Fibroblast of skin of back (primary cell): ENCODE results near the gene RNF125.
"Not testable (repeated sequence)": the region's sequence is repeated elsewhere in the genome, so short reads cannot be mapped to it uniquely, and the experiment has no call there.

Experiments used
- DNase-seq: peaks from one replicate; pipeline ENCODE4 v3.0.0-alpha.2; 2013

RNF125 gene

DNA sequence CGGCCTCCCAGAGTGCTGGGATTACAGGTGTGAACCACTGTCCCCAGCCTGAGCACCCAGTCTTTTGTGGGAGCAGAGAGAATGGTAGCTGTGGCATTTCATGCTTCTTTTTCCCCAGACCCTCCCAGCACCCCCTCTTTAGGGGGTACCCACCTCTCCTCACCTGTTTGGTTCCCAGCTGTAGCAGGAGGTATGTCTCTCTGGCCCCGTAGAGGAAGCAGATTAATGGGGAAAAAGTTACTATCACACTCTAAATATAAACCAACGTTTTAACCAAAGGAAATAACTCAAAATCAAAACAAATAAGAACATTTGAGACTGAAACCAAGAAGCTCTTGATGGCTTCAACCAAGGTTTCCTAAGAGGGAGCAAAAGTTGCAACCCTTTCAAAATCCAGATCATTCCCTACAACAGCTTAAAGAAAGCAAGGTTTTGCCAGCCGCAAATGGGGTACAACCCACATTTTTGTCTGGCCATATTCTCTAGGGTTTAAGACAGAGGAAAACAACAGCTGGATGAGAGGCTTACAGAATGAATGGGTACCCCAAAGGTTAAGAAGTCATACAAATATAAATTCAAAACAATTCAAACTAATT, 8.0 kb downstream of the RNF125 start:
- no peak for DNase-seq

DNA sequence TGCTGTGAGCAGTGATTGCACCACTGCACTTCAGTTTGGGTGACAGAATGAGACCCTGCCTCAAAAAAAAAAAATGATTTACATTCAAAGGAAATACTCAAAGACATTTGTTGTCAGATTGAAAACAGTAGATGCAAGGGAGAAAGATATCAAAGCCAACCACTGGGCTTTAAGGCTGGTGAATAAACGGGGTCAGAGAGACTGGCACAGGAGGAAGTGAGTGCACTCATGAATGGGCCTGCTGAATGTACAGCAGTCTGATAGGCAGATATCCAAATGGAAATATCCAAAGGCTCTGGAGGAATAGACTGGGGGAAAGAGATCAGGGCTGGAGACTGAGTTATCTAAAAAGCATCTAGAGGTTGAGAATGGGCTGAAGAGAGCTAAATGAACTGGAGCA, 10.9 kb downstream of the RNF125 start:
- no peak for DNase-seq

DNA sequence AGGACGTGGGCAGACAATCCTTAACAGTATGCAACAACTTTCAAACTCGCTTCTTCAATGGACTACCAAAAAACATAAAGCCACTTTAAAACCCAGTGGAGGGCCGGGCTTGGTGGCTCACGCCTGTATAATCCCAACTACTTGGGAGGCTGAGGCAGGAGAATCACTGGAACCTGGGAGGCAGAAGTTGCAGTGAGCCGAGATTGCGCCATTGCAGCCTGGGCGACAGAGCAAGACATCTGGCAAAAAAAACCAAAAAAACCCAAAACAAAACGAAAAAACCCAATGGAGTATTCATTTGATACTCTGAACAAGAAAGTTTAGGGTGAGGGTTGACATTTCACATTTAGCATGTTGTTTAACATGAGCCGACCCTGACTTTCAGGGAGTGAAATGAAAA, 14.0 kb downstream of the RNF125 start:
- DNase-seq, result no peak

DNA sequence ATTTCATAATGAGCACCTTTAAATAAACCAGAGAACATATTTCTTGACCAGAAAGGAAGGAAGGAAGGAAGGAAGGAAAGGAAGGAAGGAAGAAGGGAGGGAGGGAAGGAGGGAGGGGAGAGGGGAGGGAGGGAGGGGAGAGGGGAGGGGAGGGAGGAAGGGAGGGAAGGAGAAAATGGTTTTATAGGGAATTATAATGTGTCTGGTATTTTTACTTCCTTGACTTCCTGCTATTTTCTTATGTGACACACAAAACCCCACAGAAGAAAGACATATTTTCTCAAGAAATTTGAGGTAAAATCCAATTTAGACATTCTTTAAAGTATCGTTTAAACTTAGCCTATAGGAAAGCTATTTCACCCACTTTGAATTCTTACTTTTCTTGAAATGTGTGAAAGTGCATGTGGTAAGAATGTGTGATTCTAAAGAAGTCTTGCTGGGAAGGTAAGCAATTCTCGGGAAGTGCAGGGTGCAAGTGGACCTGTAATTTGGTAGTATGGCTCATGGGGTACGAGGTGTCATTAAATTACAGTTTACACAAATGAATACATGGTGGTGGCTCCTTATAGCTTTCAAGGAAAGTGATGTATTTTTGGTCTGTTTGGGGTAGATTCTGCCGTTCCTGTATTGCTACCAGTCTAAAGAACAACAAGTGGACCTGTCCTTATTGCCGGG, 18.0 kb downstream of the RNF125 start:
- DNase-seq, result no peak

DNA sequence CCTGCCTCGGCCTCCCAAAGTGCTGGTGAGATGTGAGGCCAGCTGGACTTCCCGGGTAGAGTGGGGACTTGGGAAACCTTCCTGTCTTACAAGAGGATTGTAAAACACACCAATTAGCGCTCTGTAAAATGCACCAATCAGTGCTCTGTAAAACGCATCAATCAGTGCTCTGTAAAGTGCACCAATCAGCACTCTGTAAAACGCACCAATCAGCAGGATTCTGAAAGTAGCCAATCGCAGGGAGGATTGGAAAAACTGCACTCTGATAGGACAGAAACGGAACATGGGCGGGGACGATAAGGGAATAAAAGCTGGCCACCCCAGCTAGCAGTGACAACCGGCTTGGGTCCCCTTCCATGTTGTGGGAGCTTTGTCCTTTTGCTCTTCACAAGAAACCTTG, 19.0 kb downstream of the RNF125 start:
- DNase-seq, result no peak

DNA sequence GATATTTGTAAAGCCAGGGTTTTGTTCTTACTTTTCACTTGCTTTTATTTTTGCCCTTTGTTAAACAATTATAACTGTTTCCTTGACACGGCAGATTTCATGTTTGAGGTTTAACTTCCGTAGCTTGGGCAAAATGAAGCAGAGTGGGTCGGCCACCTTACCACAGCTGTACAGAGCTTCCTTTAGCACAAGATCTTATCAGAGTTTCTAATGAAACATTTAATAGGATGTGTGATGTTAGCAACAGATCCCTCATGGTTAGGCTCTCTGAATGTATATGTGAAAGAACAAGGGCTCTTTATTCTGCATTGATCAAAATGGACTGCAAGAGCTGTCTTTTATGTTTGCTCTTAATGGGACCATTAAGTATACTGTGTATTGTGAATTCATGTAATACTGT, 22.3 kb downstream of the RNF125 start:
- no peak for DNase-seq

DNA sequence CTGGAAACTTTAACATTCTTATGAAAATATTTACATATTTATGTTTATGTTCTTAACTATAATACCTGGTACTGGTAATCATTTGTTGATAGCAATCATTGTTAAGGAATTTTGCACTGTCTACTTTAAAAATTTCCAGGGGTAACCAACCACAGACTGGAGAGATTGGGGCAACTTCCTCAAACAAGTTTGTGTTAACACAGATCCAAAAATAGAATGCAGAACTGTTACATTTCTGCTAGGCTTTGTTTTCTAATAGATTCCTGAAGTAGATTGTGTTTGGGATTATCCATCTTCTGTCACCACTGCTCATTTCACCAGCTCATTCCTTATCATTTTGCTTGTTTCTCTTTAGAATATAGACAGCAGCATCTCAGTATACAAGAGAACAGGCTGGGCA, 23.7 kb downstream of the RNF125 start:
- no peak for DNase-seq

DNA sequence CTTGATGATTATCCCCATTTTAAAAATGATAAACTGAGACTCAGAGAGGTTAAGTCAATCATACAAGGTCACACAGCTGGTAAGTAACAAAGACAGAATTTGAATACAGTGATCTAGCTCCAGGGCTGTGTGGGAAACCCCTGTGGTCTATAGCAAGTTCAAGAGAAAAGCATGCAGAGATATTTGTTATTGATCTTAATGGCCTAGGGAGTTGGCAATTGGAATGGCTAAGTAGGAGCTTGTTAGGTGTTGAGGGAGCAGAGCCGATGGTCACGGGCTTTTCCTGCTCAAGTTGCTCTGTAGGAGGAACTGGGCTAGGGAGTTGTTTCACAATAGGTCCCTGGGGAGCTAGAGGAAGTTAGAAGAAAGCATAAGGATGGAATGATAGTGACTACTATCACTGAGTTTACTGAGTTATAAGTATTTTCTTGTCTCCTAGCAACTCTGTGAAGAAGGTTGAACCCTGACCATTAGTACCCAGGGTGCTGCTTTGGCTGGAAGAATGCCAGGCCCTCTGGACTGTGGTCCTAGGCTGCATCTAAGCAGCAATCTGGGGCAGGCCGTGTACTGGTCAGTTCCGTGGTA, 30.0 kb downstream of the RNF125 start:
- DNase-seq, result peak; percentile 46

DNA sequence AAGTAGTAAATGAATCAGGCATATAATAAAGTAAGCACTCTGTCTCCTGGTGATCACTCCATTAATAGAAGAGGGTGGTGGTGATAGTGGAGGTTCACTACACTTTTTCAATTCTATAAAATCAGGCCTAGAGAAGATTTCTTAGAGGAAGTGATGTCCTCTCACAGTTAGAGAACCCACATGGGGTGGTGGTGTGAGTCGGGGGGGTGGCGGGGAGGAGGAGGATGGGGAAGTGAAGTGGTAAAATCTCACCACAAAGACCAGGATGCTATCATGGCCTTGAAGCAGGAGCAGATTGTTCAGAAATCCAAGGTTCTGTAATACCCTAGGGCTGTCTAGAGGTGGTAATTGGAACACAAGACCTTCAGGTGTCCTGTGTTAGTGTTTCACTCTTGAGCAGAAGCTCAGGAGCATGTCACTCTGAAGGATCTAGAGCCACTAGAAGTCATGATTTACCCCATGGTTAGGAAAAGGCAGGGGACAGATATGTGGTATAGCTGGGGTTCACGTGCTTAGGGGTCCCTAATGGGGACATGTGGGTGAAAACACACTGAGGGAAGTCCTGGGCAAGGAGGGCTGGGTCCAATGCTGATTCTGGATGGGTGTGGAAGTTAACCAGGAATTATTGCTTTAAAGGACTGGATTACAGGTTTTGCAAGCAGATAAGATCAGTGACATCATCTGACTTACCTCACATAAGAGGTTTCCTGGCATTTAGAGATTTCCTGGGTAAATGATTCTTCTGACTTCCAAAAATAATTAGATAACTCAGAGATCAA, 31.0 kb downstream of the RNF125 start:
- DNase-seq, result no peak

DNA sequence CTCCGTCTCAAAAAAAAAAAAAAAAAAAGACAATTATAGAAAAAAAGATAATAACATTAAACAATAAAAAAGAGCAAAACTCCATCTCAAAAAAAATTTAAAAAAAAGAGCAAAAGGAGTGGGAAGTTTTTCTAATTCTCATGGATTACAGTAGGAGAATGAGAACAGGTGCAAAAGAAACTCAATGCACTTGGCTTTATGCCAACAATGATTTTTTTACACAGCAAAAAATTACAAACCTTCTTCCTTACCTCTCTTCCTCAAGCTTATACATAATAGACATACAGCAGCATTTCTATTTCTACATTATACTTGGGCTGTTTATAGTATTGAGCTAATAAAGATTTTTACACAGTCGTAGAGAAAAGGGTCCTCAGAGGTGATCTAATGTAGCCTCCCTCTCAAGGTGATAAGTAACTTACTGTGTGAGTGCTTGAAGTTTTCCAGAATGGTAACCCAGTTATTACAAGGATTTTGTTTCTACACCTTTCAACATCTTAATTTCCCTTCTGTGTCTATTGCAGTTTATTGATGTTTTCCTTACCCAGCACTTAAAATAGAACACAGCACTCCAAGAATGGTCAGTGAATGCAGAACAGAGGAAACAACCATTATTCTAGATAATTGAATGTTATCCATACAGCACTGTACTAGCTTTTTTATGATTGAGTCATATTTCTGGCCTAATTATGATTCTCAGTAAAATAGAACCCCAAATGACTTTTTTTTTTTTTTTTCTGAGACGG, 38.2 kb downstream of the RNF125 start:
- DNase-seq, result no peak

DNA sequence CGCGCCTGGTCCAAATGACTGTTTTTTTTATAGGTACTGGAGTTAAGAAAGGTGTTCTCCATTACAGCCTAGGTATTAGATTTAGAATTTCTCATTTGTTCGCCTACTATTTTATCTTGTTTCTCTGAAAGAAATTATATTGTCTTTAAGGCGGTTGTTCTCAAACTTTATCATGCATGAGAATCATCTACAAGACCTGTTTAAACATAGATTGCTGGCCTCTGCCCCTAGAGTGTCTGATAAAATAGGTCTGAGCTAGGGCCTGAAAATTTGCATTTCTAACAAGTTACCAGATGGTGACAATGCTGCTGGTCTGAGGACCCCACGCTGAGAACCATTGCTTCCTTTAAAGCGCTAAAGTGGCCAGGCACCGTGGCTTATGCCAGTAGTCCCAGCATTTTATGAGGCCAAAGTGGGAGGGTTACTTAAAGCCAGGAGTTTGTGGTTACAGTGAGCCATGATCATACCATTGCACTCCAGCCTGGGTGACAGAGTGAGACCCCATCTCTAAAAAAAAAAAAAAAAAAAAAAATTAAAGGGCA, 39.1 kb downstream of the RNF125 start:
- DNase-seq, result no peak

DNA sequence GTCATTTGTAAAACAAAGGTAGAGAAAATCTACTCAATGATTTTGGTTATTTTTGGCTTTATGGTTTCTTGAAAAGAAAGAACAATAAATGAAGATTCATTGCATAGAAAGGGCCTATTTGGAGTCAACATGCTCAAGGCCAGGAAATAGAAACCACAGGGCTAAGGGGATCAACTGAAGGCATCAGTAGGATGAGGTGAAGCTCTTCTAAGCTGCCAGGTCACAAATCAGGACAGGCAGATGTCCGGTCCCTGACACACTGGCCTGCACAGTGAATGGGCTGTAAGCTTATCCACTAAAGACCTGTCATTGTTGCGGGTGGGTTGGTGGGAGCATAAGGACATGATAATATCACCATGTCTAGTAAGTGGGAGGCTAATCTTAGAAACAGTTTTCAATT, 41.4 kb downstream of the RNF125 start:
- no peak for DNase-seq

DNA sequence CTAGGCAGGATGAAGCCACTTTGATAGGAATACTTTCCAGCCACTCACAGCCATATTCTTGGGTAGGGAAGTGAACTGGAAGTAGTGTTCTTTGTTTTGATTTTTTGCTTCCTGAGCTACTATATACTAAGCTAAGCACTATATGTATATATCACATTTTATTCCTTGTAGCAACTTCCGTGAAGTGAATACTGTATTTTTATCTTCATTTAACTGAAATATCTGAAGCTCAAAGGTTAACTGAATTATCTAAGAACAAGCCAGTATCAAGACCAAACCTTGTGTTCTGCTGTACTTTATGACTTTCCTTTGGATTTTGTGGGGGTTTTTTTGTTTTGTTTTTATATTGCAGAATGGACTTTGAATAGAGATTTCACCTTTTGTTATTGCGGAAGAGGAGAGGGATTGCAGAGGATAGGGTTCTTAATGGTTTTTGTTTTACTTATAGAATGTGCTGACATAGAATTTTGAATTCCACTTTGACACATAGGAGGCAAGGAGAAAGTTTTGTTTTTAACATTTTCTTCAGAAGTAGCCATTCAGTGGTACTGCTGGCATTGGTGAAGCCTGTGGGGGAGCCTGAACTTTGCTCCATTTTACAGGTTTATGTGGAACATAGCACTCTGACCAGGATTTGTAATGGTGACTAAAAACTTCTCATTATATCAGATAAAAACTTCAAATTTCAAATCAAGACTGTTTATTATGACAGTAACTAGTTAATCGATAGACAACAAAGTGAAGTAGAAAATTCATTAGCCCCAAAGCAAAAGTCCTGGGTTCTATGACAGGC, 48.9 kb downstream of the RNF125 start:
- DNase-seq, result no peak

DNA sequence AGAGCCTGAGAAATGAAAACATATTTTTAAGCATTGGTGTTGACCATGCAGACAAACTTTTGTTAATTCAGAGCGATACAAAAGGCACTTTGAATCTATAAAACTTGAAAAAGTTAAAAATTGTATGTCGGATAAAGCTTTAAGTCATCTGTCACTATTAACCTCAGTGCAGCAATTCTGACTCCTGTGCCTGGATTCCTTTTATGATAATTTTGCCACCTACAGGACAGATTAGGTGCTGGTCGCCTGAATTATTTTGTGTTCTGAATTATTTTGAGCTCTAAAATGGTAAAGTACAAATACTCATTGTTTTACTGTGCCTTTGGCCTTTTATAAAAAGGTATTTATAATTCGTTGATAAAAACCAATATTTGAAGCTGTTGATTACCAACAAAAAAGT, 53.7 kb downstream of the RNF125 start:
- no peak for DNase-seq

DNA sequence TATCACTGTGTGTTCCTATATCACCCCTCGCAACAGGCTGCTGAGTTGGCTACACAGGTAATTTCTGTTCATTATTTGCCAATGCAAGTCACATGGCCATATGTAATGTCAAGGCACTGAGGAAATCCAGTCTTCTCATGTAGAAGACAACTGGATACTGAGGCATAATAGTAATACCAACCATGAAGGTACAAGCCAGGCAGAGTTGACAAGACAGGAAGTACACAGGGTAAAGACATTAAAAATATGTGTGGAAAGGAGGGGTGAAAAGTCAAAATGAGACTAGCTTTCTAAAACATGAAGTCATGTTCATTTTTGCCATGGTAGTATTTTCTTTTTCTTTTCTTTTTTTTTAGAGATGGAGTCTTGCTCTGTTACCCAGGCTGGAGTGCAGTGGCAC, 55.6 kb downstream of the RNF125 start:
- no peak for DNase-seq

DNA sequence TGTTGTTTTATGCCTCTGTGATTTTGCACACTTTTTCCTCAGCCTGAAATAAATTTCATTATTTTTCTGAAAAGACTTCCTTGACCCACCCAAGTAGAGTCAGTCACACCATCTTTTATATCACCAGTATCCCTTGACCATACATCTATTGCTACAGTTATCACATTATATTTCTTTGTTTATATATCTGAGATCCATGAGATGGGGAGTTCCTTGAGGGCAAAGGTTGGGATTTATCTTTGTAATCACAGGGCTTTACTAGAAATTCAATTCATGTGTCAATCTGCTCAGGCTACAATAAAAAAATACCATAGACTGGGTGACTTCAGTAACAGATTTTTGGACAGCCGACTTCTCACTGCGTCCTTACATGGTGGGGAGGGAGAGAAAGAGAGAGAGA, 60.2 kb downstream of the RNF125 start:
- no peak for DNase-seq

DNA sequence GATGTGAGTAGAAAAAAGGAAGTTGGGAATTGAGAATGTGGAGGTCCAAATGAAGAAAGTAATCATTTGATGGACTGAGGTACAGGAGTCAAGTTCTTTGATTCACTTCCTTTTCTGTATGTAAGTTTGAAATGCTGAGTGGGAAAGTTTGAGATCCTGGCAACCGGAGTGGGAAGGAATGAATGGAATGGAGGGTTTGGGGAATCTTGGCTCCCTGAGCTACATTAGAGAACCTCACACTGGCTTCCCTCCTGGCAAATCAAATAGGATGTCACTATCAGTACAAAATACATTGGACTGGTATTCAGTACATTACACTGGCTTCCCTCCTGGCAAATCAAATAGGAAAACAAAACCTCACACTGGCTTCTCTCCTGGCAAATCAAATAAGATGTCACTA, 63.3 kb downstream of the RNF125 start:
- DNase-seq, result peak; percentile 23

DNA sequence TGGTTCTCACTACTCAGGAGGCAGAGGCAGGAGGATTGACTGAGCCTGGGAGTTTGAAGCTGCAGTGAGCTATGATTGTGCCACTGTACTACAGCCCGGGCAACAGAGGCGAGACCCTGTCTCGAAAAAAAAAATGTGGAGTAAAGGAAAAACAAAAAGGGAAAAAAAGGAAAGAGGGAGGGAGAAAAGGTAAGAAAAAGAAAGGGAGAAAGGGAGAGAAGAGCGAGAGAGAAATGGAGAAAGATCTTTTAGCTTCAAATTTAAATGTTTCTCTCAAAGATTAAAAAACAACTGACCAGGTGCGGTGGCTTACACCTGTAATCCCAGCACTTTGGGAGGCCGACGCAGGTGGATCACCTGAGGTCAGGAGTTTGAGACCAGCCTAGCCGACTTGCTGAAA, 65.2 kb downstream of the RNF125 start:
- DNase-seq, result no peak

DNA sequence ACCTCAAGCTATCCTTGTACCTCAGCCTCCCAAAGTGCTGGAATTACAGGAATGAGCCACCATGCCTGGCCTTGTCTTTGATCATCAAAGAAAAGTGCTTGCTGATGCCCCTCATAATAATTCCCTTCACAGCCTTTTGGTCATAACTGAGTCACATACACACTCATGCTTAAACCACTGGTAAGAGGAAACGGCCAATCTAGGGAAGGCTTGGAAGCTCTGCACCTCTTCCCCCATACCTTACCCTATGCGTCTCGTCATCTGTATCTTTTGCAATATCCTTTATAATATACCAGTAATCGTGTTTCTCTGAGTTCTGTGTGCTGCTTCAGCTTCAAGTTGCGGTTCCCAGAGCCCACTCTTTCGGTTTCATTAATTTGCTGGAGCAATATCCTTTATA, 68.3 kb downstream of the RNF125 start:
- peak; percentile 21 for DNase-seq

DNA sequence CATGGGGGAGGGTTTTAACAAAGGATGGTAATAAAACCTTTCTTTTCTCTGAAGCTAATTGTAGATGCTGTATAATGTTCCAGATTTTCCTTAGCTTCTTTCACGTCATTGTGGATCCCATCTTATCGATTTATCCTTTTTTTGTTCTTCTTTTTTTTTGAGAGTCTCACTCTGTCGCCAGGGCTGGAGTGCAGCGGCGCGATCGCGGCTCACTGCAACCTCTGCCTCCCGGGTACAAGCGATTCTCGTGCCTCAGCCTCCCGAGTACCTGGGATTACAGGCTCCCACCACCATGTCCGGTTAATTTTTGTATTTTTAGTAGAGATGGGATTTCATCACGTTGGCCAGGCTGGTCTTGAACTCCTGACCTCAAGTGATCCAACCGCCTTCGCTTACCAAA, 72.2 kb downstream of the RNF125 start:
- not testable (repeated sequence) for DNase-seq

DNA sequence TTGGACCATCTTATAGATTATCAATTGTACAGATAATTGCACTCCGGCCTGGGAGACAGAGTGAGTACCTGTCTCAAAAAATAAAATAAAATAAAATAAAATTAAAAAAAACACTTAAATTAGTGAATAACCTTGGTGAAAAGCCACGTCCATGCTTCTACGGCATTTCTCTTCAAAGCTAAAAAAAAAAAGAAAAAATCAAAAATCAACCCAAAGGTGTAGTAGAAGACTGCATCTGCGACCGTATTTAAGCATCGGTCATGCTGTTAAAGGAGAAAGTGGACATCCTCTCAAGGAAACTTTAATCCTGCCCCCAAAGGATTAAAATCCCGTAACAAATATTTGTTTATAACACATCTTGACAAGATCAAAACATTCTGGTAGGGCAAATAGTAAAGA, 72.7 kb downstream of the RNF125 start:
- DNase-seq, result no peak
